Gastroesophageal sphincter (tissue), 4 donors: ENCODE measurements around the gene ZSCAN32. TPM values are rescaled to one million over a fixed set of nuclear protein-coding genes. Genes with fewer than 3 reads are reported as not detected.

Source experiments
- ATAC-seq: fragments of 150-250 bp; one replicate; pipeline ENCODE4 v1.9.1; 2016; ENCODE audit warnings: mild to moderate bottlenecking, moderate library complexity
- H3K27ac ChIP-seq, 4 donors: fragments of 200-600 bp; sonication (generic) in 3 of 4; 1 replicate in 3 of 4; 2 replicates in 1 of 4; pipeline ENCODE4 v1.5.1; 2016 to 2019
- H3K27me3 ChIP-seq: fragments of 200-600 bp; sonication (generic); one replicate; pipeline ENCODE4 v1.5.1; 2019
- H3K36me3 ChIP-seq, 2 donors: fragments of 200-600 bp; sonication (generic); one replicate each; pipeline ENCODE4 v1.5.1; 2019; ENCODE audit warnings: control low read depth in 1 of 2
- H3K4me1 ChIP-seq, 3 donors: fragments of 200-600 bp; sonication (generic); 1 replicate in 2 of 3; 2 replicates in 1 of 3; pipeline ENCODE4 v1.5.1; 2016 to 2019; ENCODE audit warnings: control low read depth in 2 of 3
- H3K4me3 ChIP-seq, 2 donors: fragments of 200-600 bp; sonication (generic); one replicate each; pipeline ENCODE4 v1.5.1; 2019; ENCODE audit warnings: mild to moderate bottlenecking in 1 of 2, moderate library complexity in 1 of 2
- H3K9me3 ChIP-seq, 3 donors: fragments of 200-600 bp; sonication (generic); one replicate each; pipeline ENCODE4 v1.5.1; 2017 to 2019; ENCODE audit warnings: control low read depth in 2 of 3
- CTCF ChIP-seq, 4 experiments: fragments of 200-600 bp in 2 of 4; fragments of 450-650 bp in 2 of 4; sonication (generic) in 1 of 4; IDR thresholded peaks; one replicate each; pipeline ENCODE4 v1.5.1; 2017 to 2019; ENCODE audit warnings: antibody characterized with exemption in 4 of 4, mild to moderate bottlenecking in 2 of 4, moderate library complexity in 2 of 4
- EP300 ChIP-seq: sonication (generic); formaldehyde crosslinking; IDR thresholded peaks from one replicate; pipeline ENCODE4 v1.6.1; 2017; ENCODE audit warnings: antibody characterized with exemption, mild to moderate bottlenecking
- POLR2A ChIP-seq, 2 donors: fragments of 450-650 bp; IDR thresholded peaks; one replicate each; pipeline ENCODE4 v1.6.1; 2017; ENCODE audit warnings: antibody characterized with exemption in 2 of 2, mild to moderate bottlenecking in 2 of 2, moderate library complexity in 1 of 2
- POLR2AphosphoS5 ChIP-seq: sonication (generic); formaldehyde crosslinking; IDR thresholded peaks from one replicate; pipeline ENCODE4 v1.6.1; 2017; ENCODE audit warnings: antibody characterized with exemption
- WGBS, 2 donors: methylation state at CpG; one replicate each; pipeline ENCODE4 v1.1.5; 2018; ENCODE audit warnings: low coverage in 1 of 2; 5-methylcytosine and 5-hydroxymethylcytosine counted together
- total RNA-seq, 4 donors: library from RNA; depleted of rRNA; stranded (reverse); fragments of >200 nt; gene quantifications; one replicate each; pipeline ENCODE4 v1.1.0, GENCODE V29; 2016

ZSCAN32 gene
- total RNA-seq, 4 donors from 2014 or later = 11.4 to 25.5 (median 14.0) TPM

DNA sequence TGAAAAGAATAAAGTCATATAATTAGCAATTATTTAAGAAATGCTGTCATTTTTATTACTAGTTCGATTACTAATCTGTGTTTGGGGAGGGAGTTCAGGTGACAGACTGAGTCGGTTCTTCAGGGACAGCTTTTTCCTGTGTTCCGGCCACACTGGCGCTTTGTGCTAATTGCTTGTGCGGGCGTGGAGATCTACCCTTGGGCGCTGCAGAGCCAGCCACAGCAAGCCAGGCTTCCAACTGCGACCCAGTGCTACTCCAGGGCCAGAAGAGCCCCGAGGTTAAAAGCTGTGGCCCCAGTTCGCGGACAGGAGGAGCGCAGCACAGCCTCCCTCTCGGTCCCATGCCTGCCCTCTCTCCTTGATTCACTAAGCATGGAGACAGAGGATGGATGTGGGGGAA is 51.6 kb downstream of the ZSCAN32 start:
- no peak overlapping the region for H3K27ac ChIP-seq
- 75 to 76% methylated on average over 6 to 10 of the region's 13 CpGs for WGBS, 2 donors
- H3K27me3 ChIP-seq = no peaks in the 10 kb centered on the region
- no peak overlapping the region for H3K4me3 ChIP-seq
- no peaks in the 10 kb centered on the region for H3K9me3 ChIP-seq
- no peaks in the 10 kb centered on the region for H3K4me1 ChIP-seq
- ATAC-seq = no peak
- H3K36me3 ChIP-seq = no peaks in the 10 kb centered on the region
- TF ChIP-seq POLR2AphosphoS5 = no peak
- TF ChIP-seq EP300 = no peak
- TF ChIP-seq POLR2A (IDR thresholded peaks at IDR 0.05) = no peak
- TF ChIP-seq CTCF (IDR thresholded peaks at IDR 0.05) = no peak

- H3K27me3 ChIP-seq = no peaks in the 10 kb centered on the region
- no peak overlapping the region for H3K27ac ChIP-seq
- no peaks in the 10 kb centered on the region for H3K9me3 ChIP-seq
- H3K4me3 ChIP-seq = no peak overlapping the region
- H3K4me1 ChIP-seq = no peaks in the 10 kb centered on the region
- TF ChIP-seq CTCF (IDR thresholded peaks at IDR 0.05) (no peak), POLR2A (IDR thresholded peaks at IDR 0.05) (no peak), EP300 (no peak), POLR2AphosphoS5 (no peak)
- H3K36me3 ChIP-seq = no peaks in the 10 kb centered on the region
- ATAC-seq = no peak
- 39 to 66% methylated on average over 4 of the region's 4 CpGs for WGBS, 2 donors
Measured at GRCh38 chr16:3348547-3349167, 52.1 kb downstream of the ZSCAN32 start.

DNA sequence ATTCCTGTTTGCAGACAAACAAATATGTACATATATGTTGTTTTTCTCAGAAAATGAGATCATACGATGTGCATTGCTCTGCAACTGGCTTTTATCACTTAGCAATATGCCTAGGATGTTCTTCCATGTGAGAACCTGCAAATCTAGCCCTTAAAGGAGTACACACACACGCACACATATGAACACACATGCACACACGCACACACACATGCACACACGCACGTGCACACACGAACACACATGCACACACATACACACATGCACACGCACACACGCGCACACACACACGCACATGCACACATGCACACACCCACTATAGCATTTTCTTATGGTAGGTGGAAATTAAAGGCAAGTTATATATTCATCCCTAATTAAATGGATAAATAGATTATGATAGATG is 53.2 kb downstream of the ZSCAN32 start:
- no peak for ATAC-seq

GRCh38 chr16:3346041-3346440 is 54.8 kb downstream of the ZSCAN32 start:
- Histone ChIP-seq H3K36me3 (no peaks in the 10 kb centered on the region), H3K4me1 (no peaks in the 10 kb centered on the region), H3K27ac (no peak overlapping the region), H3K27me3 (no peaks in the 10 kb centered on the region), H3K9me3 (no peaks in the 10 kb centered on the region), H3K4me3 (no peak overlapping the region)
- no peak for ATAC-seq
- WGBS, 2 donors = 51 to 72% methylated on average over 2 of the region's 2 CpGs
- no peak for TF ChIP-seq POLR2AphosphoS5

More for the DNA sequence above, 53.2 kb downstream of the ZSCAN32 start:
- Histone ChIP-seq H3K9me3 (no peaks in the 10 kb centered on the region), H3K4me3 (no peak overlapping the region), H3K36me3 (no peaks in the 10 kb centered on the region), H3K27ac (no peak overlapping the region), H3K4me1 (no peaks in the 10 kb centered on the region), H3K27me3 (no peaks in the 10 kb centered on the region)
- 54 to 67% methylated on average over 7 to 9 of the region's 10 CpGs for WGBS, 2 donors
- TF ChIP-seq POLR2A (IDR thresholded peaks at IDR 0.05) (no peak), EP300 (no peak), POLR2AphosphoS5 (no peak), CTCF (IDR thresholded peaks at IDR 0.05) (no peak)

Other genes starting within 250 kb of the ZSCAN32 start
- not detected for gene OR1F1, start 212.8 kb downstream of the ZSCAN32 start, total RNA-seq
- gene ZNF200, start 165.8 kb downstream of the ZSCAN32 start, total RNA-seq = 10 to 100 TPM in 2 of 4 donors, 1 to 10 TPM in 2; 5.2 to 11.8 (median 8.0) TPM
- 1 to 10 TPM; 1.2 to 3.4 (median 1.7) TPM for gene MEFV, start 144.4 kb downstream of the ZSCAN32 start, total RNA-seq
- 10 to 100 TPM; 45.5 to 53.6 (median 47.6) TPM for gene ZNF263, start 117.5 kb downstream of the ZSCAN32 start, total RNA-seq
- gene TIGD7, start 95.6 kb downstream of the ZSCAN32 start, total RNA-seq = 1 to 10 TPM; 4.4 to 8.3 (median 6.2) TPM
- gene ZNF75A, start 95.5 kb downstream of the ZSCAN32 start, total RNA-seq = 10 to 100 TPM; 19.0 to 28.8 (median 27.3) TPM
- gene OR2C1, start 45.1 kb downstream of the ZSCAN32 start, total RNA-seq = under 1 TPM in 1 of 4 donors, not detected in 3; 0.31 TPM
- gene ZNF174, start 211 bp upstream of the ZSCAN32 start, total RNA-seq = 10 to 100 TPM; 12.1 to 22.9 (median 22.3) TPM
- 1 to 10 TPM; 1.4 to 2.8 (median 2.2) TPM for gene ZNF597, start 42.5 kb upstream of the ZSCAN32 start, total RNA-seq
- gene NAA60, start 42.7 kb upstream of the ZSCAN32 start, total RNA-seq = 10 to 100 TPM; 18.6 to 35.1 (median 28.5) TPM
- not detected for gene C16orf90, start 94.5 kb upstream of the ZSCAN32 start, total RNA-seq
- 10 to 100 TPM; 27.0 to 48.0 (median 30.1) TPM for gene CLUAP1, start 100.0 kb upstream of the ZSCAN32 start, total RNA-seq
- 1 to 10 TPM; 1.1 to 5.8 (median 1.4) TPM for gene NLRC3, start 176.4 kb upstream of the ZSCAN32 start, total RNA-seq
- gene SLX4, start 210.6 kb upstream of the ZSCAN32 start, total RNA-seq = 1 to 10 TPM; 1.4 to 5.6 (median 3.2) TPM